GM18517 (cell line): ENCODE data around the gene IER3.

Source experiments
- ATAC-seq: cut with Tn5 transposase; IDR thresholded peaks from one replicate; pipeline ENCODE4 v1.9.1; 2021; ENCODE audit warnings: mild to moderate bottlenecking, moderate library complexity; ENCODE audit not compliant: unreplicated experiment

The IER3 gene

GRCh38 chr6:30709101-30709868, 35.1 kb downstream of the IER3 start:
- ATAC-seq, result no peak

DNA sequence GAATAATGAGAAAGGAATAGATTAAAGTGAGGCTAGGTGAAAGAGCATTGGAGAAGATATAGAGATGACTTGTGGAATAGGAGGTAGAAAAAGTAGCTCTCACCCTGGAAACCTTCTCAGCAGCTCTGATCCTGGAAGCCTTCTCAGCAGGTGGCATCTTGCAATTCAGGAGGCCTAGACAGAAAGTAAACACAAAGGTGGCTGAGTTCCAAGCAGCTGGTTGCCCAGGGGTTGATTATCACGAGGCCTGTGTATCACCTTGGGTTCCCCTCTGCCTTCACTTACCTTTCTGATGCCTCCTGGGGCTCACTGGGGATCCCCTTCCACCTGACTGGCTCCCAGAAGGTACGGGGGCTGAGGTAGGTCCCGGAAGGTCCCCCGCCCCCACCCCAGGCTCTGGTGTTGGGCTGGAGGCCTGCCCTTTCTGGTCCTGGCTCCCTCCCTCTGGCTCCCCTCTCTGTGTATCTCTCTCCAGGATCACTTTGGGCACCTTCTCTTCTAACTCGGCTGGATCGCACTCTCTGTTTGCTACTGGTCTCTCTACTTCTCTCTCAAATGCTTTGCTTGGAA, 37.0 kb downstream of the IER3 start:
- ATAC-seq, result no peak

DNA sequence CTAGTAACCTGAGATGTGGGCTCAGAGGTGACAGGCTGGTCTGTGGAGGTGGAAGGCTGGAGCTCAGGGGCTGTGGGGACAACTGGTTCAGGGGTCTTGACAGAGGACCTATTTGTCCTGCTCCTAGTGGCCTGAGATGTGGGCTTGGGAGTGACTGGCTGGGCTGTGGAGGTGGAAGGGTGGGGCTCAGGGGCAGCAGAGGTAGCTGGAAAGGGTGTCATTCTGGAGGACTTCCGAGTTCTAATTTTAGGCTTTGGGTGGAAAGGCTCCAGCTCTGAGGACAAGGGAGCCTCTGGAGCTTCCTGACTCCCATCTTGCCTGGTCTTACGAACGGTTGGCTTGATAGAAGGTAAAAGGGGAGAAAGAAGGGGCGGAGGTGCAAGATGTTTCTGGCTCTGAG, 38.7 kb downstream of the IER3 start:
- ATAC-seq, result no peak

GRCh38 chr6:30703821-30704220, 40.5 kb downstream of the IER3 start:
- ATAC-seq, result no peak

DNA sequence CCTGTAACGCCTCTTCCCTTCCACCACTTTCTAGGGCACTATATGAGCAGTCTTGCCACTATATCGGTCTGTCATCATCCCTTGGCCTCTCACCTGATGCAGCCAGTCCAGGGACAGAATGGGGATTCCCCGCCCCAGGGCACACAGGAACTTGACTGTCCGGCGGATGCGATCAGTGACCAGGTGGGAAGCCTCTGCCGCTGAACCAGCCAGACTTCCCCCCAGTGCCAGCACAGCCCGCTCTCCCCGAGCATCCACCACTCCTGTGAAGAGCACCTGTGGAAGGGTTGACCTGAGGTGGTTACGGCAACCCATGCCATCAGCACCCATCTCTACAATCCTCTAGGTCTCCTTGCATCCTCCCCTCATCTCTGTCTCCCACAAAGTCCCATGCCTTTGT, 41.3 kb downstream of the IER3 start:
- no peak for ATAC-seq

DNA sequence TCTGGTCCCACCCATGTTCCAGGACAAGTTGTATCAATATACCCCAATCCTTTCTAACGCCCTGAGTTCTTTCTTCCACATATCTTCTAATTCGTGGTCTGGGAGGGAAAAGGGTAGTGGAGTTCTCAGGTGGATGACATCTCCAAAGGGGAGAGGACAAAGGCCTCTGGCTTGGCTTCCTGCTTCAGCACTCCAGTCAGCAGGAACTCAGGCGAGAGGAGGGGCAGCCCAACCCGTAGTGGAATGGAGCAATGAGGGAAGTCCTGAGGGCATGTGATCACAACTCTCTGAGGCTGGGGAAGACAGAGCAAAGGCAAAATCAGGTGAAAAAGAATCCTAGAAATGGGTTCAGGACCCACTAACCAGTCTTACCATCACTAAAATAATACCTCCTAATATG, 44.0 kb downstream of the IER3 start:
- no peak for ATAC-seq

DNA sequence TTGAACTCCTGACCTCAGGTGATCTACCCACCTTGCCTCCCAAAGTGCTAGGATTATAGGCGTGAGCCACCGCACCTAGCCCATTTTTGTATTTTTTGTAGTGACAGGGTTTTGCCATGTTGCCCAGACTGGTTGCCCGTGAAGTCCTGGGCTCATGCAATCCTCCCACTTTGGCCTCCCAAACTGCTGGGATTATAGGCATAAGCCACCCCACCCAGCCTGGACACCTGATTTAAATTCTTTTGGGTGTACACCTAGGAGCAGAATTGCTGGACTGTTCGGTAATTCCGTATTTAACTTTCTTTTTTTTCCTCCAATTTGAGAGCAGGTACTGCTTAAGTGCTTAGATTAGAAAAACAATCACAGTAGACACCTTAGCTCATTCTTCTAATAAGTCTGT, 47.9 kb downstream of the IER3 start:
- ATAC-seq, result no peak
